ENCODE measurements around the gene ERC1. TPM values are rescaled to one million over a fixed set of nuclear protein-coding genes. Genes with fewer than 3 reads are reported as not detected.

Gene ERC1
- total RNA-seq, 2 donors from 2014 or later, result 18.9 to 72.9 TPM

- Histone ChIP-seq H3K9me3 (no peaks in the 10 kb centered on the region), H3K36me3 (no peaks in the 10 kb centered on the region), H3K27ac (no peak overlapping the region), H3K4me1 (replicated peaks) (no peaks in the 10 kb centered on the region), H3K27me3 (replicated peaks; ENCODE audit: insufficient read depth) (no peaks in the 10 kb centered on the region), H3K4me3 (no peak overlapping the region)
- 97% methylated on average over 5 of the region's 5 CpGs for WGBS
- DNase-seq (ENCODE audit: low spot score), result no peak
- TF ChIP-seq POLR2A (IDR thresholded peaks at IDR 0.05) (no peak), CTCF (IDR thresholded peaks at IDR 0.05) (no peak), POLR2AphosphoS5 (IDR thresholded peaks at IDR 0.05) (no peak)
- intact Hi-C loops (cut with DNase I), result no loop called here
These were observed 386.1 kb downstream of the ERC1 start for GRCh38 chr12:1377117-1377516.

- WGBS, result 57% methylated on average over 3 of the region's 3 CpGs
- no peaks in the 10 kb centered on the region for H3K36me3 ChIP-seq
- no peak overlapping the region for H3K4me3 ChIP-seq
- no peak for TF ChIP-seq POLR2AphosphoS5 (IDR thresholded peaks at IDR 0.05)
- TF ChIP-seq POLR2A (IDR thresholded peaks at IDR 0.05), result no peak
- TF ChIP-seq CTCF (IDR thresholded peaks at IDR 0.05), result no peak
- no peak for DNase-seq (ENCODE audit: low spot score)
- no peaks in the 10 kb centered on the region for H3K4me1 ChIP-seq (replicated peaks)
- intact Hi-C loops (cut with DNase I), result no loop called here
- H3K9me3 ChIP-seq, result no peaks in the 10 kb centered on the region
- no peaks in the 10 kb centered on the region for H3K27me3 ChIP-seq (replicated peaks; ENCODE audit: insufficient read depth)
- H3K27ac ChIP-seq, result no peak overlapping the region
These were observed 386.7 kb downstream of the ERC1 start for GRCh38 chr12:1377681-1378080.

- H3K27me3 ChIP-seq (replicated peaks; ENCODE audit: insufficient read depth), result no peaks in the 10 kb centered on the region
- no peak for DNase-seq (ENCODE audit: low spot score)
- TF ChIP-seq CTCF (IDR thresholded peaks at IDR 0.05), result no peak
- no peak for TF ChIP-seq POLR2A (IDR thresholded peaks at IDR 0.05)
- no peak for TF ChIP-seq POLR2AphosphoS5 (IDR thresholded peaks at IDR 0.05)
- no peaks in the 10 kb centered on the region for H3K9me3 ChIP-seq
- no peaks in the 10 kb centered on the region for H3K36me3 ChIP-seq
- intact Hi-C loops (cut with DNase I), result no loop called here
- H3K27ac ChIP-seq, result no peak overlapping the region
- WGBS, result 91% methylated on average over 12 of the region's 12 CpGs
- H3K4me3 ChIP-seq, result no peak overlapping the region
- no peaks in the 10 kb centered on the region for H3K4me1 ChIP-seq (replicated peaks)
These were observed 389.3 kb downstream of the ERC1 start for GRCh38 chr12:1380171-1380851.

GRCh38 chr12:1382151-1382550, 391.1 kb downstream of the ERC1 start:
- H3K27me3 ChIP-seq (replicated peaks; ENCODE audit: insufficient read depth), result no peaks in the 10 kb centered on the region
- no peak overlapping the region for H3K27ac ChIP-seq
- 78% methylated on average over 6 of the region's 6 CpGs for WGBS
- no peaks in the 10 kb centered on the region for H3K4me1 ChIP-seq (replicated peaks)
- no peaks in the 10 kb centered on the region for H3K36me3 ChIP-seq
- no peak for DNase-seq (ENCODE audit: low spot score)
- H3K9me3 ChIP-seq, result no peaks in the 10 kb centered on the region
- no peak for TF ChIP-seq CTCF (IDR thresholded peaks at IDR 0.05)
- no peak for TF ChIP-seq POLR2AphosphoS5 (IDR thresholded peaks at IDR 0.05)
- no peak for TF ChIP-seq POLR2A (IDR thresholded peaks at IDR 0.05)
- no peak overlapping the region for H3K4me3 ChIP-seq
- intact Hi-C loops (cut with DNase I), result no loop called here

- H3K4me3 ChIP-seq, result no peak overlapping the region
- intact Hi-C loops (cut with DNase I), result no loop called here
- H3K4me1 ChIP-seq (replicated peaks), result no peaks in the 10 kb centered on the region
- no peak overlapping the region for H3K27ac ChIP-seq
- H3K36me3 ChIP-seq, result no peaks in the 10 kb centered on the region
- no peaks in the 10 kb centered on the region for H3K27me3 ChIP-seq (replicated peaks; ENCODE audit: insufficient read depth)
- no peak for DNase-seq (ENCODE audit: low spot score)
- WGBS, result 59% methylated on average over 4 of the region's 4 CpGs
- TF ChIP-seq POLR2A (IDR thresholded peaks at IDR 0.05) (no peak), CTCF (IDR thresholded peaks at IDR 0.05) (no peak), POLR2AphosphoS5 (IDR thresholded peaks at IDR 0.05) (no peak)
- no peaks in the 10 kb centered on the region for H3K9me3 ChIP-seq
These were observed 391.8 kb downstream of the ERC1 start for GRCh38 chr12:1382826-1383225.
